GM19035 (cell line): ENCODE data around the gene WNT2B.
"Not testable (repeated sequence)": the region's sequence is repeated elsewhere in the genome, so short reads cannot be mapped to it uniquely, and the experiment has no call there.

Experiments
- ATAC-seq: cut with Tn5 transposase; IDR thresholded peaks from one replicate; pipeline ENCODE4 v1.9.1; 2021; ENCODE audit not compliant: unreplicated experiment

The WNT2B gene

GRCh38 chr1:112508278-112509004 lies at the start of gene WNT2B:
Gene WNT2B, plus strand, starts transcription at chr1:112508965. Its CDS starts 298 bp downstream, at chr1:112509263.
- no peak for ATAC-seq

- ATAC-seq: no peak
These were observed 48.1 kb upstream of the WNT2B start for GRCh38 chr1:112460615-112461014.

DNA sequence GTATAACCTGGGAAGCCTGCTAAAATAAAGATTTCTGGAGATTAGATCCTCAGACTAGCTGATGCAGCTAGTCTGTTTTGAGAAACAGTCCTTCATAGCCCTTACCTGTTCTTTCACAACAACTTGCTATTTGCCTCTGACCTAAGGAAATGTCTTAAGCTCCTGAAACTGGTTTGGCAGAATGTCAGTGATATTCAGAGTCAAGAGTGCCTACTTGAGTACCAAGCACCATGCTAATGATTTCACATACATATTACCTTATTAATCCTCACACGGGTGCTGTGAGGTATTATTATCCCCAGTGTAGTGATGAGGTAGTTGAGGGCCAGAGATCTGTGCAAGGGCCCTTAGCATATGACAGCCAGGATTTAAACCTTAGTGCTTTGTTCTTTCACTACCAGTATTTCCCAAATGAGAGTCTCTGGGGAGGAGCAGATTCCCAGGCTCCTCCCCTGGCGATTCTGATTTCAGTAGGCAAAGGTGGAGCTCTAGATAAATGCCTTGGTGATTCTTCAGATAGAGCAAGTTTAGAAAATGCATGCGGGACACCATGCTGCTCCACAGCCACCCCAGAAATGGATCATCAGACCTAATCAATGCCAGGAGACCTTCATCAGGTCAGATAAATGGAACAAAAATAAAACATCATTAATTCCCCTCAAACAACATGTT lies 47.4 kb upstream of the WNT2B start:
- no peak for ATAC-seq

DNA sequence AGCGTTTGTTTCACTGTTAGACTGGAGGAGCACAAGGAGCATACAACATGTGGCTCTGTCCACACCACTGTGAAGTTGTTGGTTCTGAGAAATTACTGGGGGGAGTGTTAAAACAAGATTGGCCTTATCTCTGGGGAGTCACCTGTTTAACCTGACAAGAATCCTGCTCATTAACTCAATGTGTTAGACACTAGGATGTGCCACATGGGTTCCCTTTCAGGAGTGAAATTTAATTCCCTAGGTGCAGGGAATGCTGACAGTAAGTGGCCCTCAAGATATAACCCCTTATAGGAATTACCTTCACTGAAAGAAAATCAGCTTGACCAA lies 45.8 kb upstream of the WNT2B start:
- ATAC-seq: no peak

- no peak for ATAC-seq
These were observed 44.3 kb upstream of the WNT2B start for GRCh38 chr1:112464501-112464900.

DNA sequence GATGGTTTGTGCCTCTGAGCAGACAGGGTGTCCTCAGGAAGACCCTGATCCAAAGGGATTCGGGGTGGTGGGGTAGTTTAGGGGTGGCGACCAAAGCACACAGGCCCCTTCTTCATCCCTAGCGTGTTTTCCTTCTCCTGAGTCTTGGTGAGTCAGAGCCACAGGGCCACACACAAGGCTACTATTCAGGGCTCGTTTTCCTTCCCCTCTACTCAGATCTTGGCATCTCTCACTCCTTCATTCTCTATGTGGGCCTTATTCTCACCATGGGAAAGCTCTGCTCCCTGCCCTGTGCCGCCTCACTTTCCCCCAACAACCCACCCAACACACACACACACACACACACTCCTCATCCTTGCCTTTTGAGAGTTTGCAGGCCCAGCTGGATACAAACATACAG lies 43.6 kb upstream of the WNT2B start:
- no peak for ATAC-seq

- peak; percentile 94 for ATAC-seq
These were observed 42.6 kb upstream of the WNT2B start for GRCh38 chr1:112466078-112466660.

DNA sequence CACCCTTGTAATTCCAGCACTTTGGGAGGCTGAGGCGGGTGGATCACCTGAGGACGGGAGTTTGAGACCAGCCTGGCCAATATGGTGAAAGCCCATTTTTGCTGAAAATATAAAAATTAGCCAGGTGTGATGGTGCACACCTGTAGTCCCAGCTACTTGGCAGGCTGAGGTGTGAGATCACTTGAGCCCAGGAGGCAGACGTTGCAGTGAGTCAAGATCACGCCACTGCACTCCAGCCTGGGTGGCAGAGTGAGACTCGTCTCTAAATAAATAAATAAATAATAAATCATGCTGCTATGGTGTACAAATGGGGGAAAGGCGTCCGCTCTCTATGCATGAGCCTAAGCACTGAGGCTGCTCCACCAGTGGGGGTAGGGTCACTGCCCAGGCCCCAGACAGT lies 38.4 kb upstream of the WNT2B start:
- not testable (repeated sequence) for ATAC-seq

GRCh38 chr1:112470966-112471365 lies 37.8 kb upstream of the WNT2B start:
- no peak for ATAC-seq

- no peak for ATAC-seq
These were observed 36.6 kb upstream of the WNT2B start for GRCh38 chr1:112472142-112472541.

- no peak for ATAC-seq
These were observed 31.2 kb upstream of the WNT2B start for GRCh38 chr1:112477550-112477949.

DNA sequence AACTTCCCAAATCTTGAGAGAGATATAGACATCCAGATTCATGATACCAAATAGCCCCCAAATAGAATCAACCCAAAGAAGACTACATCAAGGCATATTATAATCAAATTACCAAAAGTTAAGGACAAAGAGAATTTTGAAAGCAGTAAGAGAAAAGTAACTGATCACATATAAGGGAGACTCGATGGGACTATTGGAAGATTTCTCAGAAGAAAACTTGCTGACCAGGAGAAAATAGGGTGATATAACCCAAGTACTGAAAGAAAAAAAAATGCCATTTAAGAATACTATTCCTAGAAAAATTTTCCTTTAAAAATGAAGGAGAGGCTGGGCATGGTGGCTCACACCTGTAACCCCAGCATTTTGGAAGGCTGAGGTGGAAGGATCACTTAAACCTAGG lies 30.5 kb upstream of the WNT2B start:
- ATAC-seq: no peak

- not testable (repeated sequence) for ATAC-seq
These were observed 22.7 kb upstream of the WNT2B start for GRCh38 chr1:112486063-112486462.

DNA sequence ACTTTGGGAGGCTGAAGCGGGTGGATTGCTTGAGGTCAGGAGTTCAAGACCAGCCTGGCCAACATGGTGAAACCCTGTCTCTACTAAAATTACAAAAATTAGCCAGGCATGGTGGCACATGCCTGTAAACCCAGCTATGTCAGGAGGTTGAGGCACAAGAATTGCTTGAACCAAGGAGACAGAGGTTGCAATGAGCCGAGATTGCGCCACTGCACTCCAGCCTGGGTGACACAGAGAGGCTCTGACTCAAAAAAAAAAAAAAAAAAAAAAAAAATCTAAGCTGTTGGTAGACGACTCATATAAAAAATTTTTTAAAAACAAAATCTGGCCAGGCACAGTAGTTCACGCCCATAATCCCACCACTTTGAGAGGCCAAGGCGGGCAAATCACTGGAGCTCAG lies 21.1 kb upstream of the WNT2B start:
- not testable (repeated sequence) for ATAC-seq

- no peak for ATAC-seq
These were observed 20.6 kb upstream of the WNT2B start for GRCh38 chr1:112488141-112488540.

GRCh38 chr1:112492076-112492475 lies 16.7 kb upstream of the WNT2B start:
- ATAC-seq: no peak

DNA sequence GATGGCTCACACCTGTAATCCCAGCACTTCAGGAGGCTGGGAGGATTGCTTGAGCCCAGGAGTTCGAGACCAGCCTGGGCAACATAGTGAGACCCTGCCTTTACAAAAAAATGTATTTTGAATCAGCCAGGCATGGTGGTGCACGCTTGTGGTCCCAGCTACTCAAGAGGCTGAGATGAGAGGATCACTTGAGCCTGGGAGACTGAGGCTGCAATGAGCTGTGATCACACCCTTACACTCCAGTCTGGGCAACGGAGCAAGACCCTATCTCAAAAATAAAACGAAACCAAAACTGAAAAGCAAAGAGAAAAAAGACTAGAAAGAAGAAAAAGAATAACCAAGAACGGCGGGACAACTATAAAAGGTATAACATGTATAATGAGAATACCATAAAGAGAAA lies 15.4 kb upstream of the WNT2B start:
- no peak for ATAC-seq

DNA sequence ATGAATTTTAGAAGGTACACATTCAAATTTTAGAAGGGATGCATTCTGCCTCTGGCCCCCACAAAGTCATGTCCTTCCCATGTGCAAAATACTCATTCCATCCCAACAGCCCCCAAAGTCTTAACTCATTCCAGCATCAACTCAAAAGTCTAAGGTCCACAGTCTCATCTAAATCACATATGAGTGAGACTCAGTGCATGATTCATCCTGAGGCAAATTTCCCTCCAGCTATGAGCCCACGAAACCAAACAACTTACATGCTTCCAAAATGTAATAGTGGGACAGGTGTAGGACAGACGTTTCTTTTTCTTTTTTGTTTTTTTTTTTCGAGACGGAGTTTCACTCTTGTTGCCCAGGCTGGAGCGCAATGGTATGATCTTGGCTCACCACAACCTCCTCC lies 12.5 kb upstream of the WNT2B start:
- no peak for ATAC-seq

DNA sequence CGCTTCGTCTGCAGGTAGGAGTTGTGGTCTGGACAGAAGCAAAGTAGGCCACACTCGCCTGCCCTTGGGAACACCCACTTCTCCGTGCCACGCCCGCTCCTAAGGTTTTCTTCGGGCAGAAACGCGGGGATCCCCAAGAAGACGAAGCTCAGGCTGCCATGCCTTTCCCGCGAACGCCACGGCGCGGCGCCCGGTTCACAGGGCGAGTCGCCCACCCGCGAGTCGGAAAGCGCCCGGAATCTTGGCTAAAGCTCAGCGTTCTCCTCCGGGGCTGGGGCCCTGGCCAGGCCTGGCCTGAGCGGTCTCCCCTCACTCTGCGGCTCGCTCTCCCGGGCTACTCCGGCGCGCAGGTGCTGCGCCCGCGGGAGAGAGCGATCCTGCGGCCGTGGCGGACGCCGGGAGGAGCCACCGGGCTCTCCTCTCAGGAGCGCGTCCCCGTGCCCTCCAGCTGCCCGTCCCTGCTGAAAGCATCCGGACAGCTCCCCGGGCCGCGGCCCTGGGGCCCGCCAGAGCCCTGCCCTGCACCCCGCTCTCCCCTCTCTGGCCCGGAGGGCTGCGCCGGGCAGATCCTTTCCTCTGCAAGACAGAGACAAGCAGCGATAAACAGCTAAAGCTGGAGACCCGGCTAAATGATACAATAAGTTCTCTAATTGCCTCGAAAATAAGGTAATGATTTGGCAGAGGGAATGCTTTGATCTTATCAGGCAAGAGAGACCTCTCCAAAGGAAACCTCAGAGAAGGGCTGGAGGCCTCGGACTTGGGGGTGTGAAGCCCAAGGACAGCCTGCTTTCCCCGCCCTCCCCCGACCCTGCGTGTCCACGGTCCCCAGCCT lies 6.7 kb upstream of the WNT2B start:
- peak; percentile 58 for ATAC-seq

- no peak for ATAC-seq
These were observed 5.9 kb upstream of the WNT2B start for GRCh38 chr1:112502826-112503225.

DNA sequence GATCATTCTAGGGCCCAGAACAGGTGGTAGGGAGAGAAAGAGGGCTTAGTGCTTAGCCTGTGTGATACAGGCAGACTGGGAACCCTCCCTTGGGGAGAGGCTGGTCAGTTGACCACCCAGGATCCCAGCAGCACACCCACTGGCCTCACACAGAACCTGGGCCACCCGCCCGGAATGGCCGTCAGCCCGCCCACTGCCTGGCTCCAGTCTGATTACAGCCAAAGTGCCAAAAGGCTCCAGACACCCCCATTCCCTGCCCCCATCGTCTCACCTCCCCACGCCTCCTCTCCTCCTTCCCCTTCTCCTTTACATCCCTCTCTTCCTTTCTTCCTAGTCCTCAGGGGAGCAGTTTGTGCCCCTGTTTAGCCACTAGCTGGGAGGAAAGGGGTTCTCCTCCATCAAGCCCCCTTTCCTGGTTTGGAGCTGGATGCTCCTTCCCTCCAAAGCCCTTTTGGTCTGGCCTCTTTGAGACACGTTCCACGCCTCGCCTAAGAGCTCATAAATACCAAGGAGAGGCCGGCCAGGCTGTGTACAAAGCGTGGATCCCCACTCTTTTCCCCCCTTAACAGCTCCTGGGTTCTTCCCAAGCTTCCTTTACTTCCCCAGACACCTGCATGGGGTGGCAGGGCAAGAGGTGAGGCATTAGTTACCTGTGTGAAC lies 4.6 kb upstream of the WNT2B start:
- no peak for ATAC-seq
